T1000 (cell line): ENCODE measurements around the gene STXBP6.
"Not testable (repeated sequence)": the region's sequence is repeated elsewhere in the genome, so short reads cannot be mapped to it uniquely, and the experiment has no call there.

ENCODE experiments used
- DNase-seq: peaks from one replicate; lab custom pipeline; 2025; ENCODE audit warnings: mixed read lengths; lab: John Stamatoyannopoulos, UW

The STXBP6 gene

DNA sequence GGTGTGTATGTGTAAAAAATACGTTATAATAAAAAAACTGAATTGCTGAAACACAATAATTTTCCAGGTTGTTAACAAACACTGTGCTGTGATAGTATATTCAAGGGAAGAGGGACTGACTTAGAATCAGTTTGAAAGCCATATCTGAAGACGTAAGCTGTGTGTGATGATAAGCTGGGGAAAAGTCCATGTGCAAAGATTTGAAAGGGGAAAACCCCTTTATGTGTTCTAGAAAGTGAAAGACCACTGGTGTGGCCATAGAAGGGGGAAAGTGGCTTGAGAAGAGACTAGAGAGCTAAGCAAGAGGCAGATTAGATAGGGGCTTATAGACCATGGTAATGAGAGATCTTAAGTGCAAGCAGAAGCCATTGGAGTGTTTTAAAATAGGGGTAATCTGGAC, 220.1 kb downstream of the STXBP6 start:
- no peak for DNase-seq

DNA sequence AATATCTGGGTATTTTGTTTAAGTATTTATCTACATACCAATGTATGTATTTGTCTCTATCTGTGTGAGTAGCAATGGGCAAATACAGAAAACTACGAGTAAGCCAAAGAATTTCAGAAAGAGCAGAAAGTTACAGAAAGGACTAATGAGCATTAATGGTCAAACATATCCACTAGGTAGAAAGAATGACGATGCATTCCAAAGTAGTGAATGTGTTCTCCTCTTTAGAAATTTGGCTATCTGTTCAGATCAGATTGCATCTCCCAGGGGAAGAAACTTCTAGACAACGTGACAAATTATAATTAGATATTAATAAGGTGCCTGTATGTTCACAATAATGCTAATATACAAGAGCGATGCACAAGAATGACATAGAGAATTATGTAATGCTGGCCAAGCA, 221.5 kb downstream of the STXBP6 start:
- DNase-seq, result no peak

DNA sequence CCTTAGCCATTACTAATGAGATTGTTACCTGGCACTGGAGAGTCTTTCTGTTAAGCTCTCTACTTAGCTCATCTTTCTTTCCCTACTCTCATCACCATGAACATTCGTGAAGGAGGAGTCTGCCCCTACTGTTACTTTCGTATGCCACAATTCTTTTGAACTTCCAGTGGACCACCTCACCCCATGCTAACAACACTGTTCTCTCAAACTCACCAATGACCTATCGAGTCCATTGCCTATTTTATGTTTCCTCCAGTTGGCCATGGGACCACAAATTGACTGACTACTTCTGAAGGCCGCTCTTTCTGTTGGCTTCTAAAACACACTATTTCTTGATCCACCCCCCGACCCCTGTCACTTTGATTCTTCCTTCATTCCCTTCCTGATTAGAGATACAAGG, 223.6 kb downstream of the STXBP6 start:
- no peak for DNase-seq

DNA sequence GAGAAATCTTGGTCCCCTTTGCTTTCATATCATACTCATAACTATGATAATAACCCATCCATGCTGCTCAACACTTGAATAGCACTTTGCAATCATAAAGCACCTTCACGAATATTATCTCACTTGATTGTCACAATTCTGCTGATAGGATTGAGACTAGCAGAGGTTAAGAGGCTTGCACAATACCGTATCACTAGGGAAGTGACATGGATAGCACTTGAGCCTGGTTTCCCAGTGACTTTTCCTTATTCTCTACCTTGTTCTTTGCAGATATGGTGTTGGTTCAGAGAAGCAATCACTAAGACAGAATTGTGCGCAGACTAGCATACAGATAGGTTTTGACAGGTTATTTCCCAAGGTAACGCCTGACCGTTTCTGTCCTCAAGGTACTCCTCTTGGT, 229.3 kb downstream of the STXBP6 start:
- DNase-seq, result no peak

DNA sequence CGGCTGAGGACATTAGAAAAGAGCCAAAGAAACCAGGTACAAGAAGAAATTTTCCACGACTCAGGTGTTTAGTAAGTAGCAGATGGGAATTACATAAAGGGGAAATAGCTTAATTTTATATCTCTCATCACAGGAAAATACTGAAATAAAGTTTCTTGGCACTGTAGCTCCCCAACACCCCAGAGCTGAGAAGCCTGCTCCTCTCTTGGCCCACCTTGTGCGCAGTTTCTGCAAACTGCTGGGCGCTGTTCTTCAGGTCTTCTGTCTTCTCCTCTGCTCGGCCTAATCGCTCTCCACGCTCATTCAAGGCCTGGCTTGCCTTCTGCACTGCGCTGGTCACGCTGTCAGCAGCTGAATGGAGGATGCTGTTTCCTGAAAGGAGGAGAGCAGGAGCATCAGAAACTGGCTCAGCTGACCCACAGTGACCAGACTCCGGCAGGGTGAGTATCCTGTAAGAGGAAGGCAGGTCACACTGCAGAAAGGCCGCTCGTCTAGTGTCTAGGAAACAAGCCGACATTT, 231.1 kb downstream of the STXBP6 start:
- no peak for DNase-seq

DNA sequence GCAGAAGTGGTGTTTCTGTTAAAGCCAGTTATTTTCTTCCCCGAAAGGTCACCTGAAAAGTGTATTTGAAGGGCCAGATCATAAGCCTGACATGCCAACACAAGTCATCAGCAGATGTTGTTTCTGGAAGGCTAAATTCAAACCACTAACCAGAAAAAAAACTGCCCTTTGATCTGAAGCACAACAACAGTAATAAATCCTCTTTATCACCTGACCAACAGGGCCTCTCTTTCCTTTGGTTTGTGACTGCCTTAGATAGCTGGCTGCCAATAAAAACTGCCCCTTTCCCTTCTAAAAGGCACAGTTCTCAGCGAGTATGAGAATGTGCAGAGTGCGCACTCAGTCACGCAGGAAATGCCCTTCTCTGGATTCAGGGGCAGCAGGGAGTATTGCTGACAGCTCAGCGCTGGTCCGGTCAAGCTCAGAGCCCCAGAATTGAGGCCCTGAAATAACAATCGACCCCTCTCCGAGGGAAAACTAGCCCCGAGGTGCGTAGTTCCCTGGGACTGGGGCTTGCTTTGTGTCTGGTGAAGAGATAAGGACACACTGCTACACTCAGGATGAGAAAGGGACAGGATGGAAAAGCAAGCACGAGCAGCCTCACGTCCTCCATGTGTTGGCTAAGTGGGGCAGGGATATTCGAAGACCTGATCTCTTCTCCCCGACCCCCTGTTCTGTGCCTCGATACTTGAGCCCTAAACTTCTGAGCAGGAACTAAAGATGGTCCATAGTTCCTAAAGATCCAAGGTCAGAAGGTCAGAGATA, 231.7 kb downstream of the STXBP6 start:
- no peak for DNase-seq

DNA sequence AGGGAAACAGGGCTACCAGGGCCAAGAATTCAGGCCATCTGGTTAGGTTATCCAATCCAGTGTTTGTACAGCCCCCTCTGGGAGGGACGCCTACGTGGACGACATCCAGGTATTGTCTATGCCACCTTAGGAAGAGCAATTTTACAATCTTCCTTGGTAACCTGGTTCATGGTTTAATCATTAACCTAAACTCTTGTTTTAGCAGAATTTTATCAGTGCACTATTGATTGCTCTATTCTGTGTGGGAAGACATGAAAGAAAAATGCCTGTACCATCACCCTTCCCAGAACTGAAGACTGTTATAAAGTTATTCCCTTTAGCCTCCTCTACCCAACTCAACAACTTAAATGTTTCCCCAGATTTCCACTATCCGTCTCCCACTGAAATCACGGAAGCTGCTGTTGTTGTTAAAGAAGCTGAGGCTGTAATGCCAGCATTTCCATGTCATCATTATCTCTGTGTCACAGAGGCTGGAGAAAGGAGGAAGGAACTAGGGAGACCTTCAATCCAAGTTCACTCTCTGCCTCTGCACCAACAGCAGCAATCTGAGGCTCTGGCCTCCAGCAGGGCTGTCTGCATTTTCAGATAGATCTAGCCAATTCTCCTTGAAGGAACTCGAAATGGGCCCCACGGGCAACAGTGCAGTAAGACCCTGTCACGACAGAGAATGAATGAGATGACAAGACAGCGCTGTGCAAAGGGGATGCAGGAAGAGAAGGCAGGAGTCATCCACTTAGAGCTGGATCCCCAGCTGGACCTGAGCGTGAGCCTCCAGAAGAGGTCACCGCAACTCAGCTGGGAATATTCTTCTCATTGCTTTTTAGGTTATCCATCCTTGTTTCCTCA, 232.5 kb downstream of the STXBP6 start:
- DNase-seq, result no peak

DNA sequence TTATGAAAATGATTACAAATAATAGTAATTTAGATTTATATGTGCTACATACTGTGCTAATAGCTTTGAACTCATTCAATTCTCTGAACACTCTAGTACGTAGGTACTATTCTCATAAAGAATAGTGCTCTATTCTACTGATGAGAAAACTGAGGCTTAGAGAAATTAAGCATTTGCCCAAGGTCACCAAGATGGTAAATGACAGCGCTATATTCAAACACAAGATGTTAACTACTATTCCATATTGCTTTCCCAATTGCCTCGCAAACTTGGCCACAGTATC, 233.1 kb downstream of the STXBP6 start:
- no peak for DNase-seq

DNA sequence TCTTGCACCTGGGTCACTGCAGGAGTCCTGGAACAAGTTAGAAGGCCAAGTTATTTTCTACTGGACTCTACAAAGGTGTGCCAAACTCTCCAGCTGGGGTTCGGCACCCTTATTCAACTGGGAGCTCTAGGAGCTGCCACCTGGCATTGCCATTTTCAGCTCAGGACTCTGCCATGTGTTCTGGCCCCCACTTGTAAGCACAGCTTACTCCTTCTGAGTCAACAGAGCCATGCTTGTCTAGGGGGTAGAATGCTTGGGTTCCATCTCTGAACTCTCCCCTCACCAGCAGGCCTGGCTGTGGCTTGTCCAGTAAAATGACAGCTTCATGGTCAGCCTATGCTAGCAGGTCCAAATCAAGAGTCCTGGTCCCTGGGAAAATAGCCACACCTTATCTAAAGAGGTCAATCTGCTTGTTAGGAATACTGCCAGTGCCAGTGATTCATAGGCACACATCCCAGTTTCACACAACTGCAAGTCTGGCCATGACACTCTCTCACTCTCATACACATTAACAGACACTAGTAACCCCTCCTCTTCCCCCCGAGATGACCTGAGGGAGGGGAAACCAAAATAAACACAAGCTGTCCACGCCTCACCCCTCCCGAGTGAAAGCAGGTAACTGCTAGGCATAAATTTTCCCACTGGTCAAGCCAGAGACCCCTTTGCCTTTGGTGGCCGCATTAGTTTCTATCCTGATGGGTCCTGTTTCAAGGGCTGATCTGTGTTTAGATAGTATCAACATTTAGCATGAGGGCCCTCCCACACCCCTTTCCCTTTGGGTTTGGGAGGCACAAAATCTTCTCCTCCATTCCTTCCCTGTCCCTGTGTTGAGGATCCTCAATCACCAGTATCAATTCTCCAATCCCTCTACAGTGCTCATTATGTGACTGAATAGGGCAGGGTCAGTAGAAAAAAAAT, 233.7 kb downstream of the STXBP6 start:
- no peak for DNase-seq

DNA sequence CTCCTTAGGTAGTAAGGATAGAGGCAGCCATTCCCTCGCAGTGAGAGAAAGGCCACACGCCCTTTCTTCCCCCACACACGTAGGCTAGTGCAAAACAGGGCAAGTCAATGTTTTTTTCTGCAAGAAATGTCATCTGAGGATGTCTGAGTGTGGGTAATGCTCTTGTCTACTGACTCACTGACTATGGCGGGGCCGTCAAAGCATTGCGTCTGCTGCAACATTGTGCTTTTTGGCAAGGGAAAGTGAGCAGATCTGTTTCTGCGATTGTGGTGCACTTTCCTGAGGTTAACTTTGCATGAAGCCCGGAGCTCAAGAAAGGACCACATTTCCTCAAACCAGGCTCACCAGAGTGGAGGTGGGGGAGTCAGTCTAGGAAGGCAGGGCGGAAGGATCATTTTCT, 234.4 kb downstream of the STXBP6 start:
- no peak for DNase-seq

DNA sequence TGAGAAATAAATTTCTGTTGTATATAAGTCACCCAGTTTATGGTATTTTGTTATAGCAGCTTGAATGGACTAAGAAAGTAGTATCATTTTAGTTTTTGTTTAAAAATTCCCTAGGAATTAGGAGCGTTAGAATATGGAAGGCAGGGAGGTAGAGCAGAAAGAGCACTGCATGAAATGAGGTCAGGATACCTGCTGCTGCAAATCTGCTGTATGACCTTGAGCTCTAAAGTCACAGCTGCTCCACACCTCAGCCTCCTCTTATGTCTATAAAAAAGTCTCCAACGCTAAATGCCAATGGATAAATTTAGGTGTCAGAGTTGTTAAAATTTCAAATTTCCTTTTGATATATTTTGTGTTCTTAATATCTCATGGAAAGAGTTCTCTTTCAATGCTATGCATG, 235.0 kb downstream of the STXBP6 start:
- no peak for DNase-seq

DNA sequence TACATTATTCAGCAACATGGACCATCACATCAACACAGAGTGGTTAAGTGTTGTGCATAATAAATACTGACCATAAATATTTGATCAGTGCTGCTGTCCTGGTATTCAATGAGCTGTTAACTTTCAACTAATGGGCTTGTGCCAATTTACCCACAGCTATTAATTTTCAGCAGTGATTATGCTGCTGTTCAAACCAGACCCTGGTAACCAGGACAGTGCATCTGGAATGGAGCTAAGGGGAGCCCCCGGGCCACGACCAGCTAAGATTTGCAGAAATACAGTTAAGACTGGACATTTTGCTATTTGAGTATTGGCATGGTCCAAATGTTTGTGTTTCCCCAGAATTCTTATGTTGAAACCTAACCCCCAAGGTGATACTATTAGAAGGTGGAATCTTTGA, 235.6 kb downstream of the STXBP6 start:
- no peak for DNase-seq

DNA sequence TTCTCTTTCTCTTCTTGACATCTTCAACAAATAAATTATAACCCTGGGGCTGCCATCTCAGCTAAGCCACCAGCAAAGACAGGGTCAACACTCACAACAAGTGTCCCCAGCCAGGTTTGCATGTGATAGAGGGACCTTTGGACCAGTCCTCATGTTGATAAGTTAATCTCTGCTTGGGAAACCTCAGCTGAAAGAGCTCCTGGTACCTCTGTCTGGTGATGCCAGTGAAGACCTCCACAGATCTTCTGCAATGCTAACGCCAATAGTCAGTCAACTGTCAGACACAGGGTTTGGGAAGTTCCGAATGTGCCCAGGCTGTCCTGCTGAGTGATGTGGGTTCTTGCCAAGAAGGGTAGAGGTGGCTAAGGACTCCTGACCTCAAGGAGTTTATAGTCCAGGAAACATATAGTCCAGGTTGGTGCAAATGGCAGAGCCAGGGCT, 236.1 kb downstream of the STXBP6 start:
- no peak for DNase-seq

DNA sequence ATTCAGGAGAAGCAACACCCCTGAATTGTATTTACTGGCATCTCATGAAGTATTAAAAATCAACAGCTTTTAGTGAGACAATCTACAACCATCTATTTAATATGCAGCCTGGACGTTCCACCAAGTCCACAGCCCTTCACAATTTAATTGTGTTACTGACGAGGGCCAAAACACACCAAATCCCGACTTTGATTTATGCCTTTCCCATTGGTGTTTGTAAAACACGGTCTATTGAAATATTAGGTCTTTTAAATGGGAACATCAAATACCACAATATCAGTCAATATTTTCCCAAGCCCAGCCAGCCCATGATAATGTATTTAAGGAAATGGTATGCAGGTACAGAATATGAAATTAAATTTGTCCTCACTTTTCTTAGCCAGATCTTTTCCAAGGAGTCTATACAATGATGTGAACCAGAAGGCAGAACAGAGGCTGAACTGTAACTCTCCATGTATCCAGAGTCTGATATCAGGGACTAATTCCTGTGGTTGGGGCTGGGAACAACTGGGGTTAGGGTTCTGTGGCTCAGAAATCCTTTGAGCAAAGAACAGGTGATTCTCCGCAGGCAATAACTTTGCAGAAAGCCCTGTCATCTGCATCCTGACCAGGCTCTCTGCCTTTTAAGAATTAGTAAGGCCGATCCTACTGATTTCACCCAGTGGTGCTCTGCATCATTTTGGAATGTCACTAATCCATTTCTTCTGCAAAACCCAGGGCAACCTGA, 236.7 kb downstream of the STXBP6 start:
- no peak for DNase-seq

DNA sequence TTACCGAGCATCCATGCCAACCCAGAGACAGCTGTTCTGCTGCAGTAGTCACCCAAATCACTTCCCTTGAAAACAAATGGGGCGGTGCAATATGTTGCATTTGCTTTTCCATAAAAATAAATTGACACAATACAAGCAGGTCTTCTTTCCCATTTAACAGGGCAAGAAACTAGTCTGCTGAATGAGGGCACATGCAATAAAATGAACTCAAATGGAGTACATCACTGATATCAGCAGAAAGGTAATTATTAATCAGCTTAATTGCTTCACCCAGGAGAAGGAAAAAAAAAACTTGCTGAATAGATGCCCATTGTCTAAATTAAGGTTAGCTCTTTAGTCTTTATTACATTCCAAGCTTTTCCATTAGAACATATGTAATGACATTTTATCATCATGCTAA, 240.8 kb downstream of the STXBP6 start:
- DNase-seq, result no peak

DNA sequence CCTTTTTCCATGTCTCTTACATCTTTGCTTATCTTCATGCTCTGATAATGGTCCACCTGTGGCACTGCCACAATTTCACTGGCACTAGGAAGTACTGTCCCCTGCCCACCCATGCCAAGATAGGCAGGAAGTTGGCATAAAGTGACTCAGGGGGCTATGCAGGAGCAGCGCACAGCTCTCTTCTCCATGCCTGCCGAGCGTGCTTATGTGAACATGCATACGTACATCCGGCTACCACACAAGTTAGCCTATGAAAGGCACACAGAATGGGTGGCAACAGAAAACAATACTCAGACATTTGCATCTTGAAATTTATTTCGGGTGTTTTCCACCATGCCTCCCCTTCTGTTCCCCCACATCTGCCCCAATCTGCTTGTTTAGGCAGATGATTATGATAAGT, 241.5 kb downstream of the STXBP6 start:
- DNase-seq, result no peak

DNA sequence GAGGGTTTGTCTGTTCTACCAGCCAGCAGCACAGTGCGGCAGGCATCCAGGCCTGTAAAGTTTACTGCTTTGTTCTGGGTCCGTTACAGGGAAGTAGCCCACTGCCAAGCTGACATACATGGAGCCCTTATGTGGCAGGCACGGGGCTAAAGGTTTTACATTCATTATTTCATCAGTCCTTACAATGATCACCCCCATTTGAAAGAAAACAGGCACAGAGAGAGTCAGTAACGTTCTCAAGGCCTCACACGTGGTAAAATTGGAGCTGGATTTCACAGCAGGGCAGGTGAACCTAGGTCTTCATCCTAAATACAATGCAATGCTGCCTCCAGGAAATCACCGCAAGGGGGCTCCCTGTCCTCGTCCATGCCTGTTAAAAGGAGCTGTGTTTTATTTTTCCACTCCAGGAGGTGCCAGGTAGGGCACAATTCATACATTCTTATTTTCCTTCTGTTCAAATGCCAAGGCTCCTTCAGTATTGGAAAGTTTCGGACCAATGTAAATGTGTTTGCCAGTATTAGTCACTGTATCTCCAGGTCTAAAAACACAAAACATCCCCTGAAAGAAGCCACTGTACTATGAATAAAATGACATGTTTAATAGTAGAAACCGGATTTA, 243.8 kb downstream of the STXBP6 start:
- DNase-seq, result no peak

DNA sequence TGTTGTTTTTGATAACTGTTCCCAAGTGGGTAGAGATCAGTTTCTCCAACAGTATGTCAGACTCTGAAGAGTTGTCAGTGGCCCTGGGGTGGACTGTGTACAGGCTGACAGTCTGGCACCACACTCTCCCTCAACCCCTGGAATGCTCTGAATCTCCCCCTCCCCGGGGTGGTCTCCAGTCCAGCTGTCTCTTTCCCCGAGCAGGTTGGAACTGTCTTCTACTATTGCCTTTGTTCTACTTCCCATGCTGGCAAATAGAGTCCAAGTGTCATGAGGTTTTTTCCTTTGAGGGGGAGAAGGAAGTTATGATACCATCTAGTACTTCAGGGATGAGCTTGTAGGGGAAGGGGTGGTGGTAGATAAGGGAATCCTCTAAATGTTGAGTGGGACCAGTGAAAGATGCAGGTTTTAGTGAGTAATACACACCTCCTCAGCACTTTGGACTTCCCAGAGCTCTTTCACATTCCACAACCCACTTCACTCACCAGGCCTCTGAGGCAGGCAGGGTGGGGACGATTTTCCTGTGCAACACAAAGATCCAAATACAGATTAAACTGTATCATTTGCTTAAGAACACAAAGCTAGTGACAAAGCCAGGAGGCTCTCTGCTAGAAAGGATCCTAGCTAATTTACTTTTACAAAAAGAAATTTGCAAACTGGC, 245.3 kb downstream of the STXBP6 start:
- no peak for DNase-seq

DNA sequence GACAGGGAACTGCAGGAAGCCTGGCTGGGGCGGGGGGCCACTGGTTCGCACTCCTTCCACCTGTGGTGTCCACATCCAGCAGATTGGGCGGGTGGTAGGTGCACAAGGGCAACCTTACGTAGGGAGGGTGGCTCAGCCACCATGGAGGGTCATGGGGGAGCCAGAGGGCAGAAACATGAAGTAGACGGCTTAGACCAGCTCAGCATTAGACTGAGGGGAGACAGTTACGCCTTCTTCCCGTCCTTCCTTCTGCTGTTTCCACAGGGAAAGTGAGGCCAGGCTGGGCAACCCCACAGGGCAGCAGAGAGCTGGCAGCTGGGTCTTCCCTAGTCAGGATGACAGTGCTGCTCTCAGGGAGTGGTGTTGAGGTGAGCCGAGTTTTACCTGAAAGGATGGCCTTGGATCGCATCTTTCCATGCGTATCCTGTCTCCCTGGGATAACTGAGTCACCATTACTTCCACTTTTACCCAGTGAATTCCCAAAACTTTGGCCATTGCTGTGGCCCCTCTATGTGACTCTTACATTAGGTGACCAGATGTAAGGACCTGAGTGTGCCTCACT, 245.9 kb downstream of the STXBP6 start:
- no peak for DNase-seq

DNA sequence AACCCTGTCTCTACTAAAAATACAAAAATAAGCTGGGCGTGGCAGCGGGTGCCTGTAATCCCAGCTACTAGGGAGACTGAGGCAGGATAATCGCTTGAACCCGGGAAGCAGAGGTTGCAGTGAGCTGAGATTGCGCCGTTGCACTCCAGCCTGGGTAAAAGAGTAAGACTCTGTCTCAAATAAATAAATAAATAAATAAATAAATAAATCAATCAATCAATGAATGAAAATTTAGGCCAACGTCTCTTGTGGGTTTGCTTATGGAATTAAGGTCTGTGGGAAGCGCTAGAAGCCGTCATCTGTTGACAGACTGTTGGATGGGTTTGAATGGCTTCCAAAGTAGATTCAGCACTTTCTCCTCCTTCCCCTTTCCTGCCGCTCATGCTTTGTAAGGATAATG, 246.5 kb downstream of the STXBP6 start:
- DNase-seq, result not testable (repeated sequence)
